ENCODE results near the gene NOL4L.

DNA sequence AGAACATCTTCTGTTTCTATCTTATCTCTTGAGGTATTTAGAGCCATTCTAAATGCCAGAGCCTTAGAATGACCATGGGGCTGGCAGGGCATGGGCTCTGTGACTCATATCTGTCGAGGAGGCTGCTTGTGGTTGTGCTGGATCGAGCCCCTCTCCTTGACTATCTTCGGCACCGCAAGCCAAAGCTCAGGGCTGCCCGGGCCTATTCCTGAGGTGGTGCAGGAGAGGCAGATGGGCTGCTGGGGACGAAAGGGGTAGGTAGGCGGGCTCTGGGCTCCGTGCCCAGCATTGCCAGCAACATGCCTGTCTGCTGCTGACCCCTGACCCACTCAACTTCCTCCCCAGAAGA is 89.9 kb downstream of the NOL4L start:
- TF ChIP-seq, protein P1, sequence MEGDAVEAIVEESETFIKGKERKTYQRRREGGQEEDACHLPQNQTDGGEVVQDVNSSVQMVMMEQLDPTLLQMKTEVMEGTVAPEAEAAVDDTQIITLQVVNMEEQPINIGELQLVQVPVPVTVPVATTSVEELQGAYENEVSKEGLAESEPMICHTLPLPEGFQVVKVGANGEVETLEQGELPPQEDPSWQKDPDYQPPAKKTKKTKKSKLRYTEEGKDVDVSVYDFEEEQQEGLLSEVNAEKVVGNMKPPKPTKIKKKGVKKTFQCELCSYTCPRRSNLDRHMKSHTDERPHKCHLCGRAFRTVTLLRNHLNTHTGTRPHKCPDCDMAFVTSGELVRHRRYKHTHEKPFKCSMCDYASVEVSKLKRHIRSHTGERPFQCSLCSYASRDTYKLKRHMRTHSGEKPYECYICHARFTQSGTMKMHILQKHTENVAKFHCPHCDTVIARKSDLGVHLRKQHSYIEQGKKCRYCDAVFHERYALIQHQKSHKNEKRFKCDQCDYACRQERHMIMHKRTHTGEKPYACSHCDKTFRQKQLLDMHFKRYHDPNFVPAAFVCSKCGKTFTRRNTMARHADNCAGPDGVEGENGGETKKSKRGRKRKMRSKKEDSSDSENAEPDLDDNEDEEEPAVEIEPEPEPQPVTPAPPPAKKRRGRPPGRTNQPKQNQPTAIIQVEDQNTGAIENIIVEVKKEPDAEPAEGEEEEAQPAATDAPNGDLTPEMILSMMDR (IDR thresholded peaks at IDR 0.05; ENCODE audit: insufficient read depth, low read length, poor library complexity, severe bottlenecking) = no peak
- TF ChIP-seq EZH2phosphoT487 (conservative IDR thresholded peaks at IDR 0.05; ENCODE audit: low read length) = no peak
